ENCODE data around the gene NEDD9.

NEDD9 gene

GRCh38 chr6:11232193-11232769 is at the start of gene NEDD9:
TSS of gene NEDD9 (minus strand) at chr6:11232668. CDS start at chr6:11232515, 153 bp downstream.
- FAIRE-seq = no peak

- FAIRE-seq = no peak
These were observed 49.8 kb upstream of the NEDD9 start for GRCh38 chr6:11282245-11282644.

- FAIRE-seq = no peak
These were observed 47.9 kb upstream of the NEDD9 start for GRCh38 chr6:11280394-11280793.

- no peak for FAIRE-seq
These were observed 46.8 kb upstream of the NEDD9 start for GRCh38 chr6:11279284-11279689.

GRCh38 chr6:11278207-11278559 is 45.7 kb upstream of the NEDD9 start:
- FAIRE-seq = no peak

GRCh38 chr6:11277275-11278206 is 45.1 kb upstream of the NEDD9 start:
- no peak for FAIRE-seq

GRCh38 chr6:11276911-11277274 is 44.4 kb upstream of the NEDD9 start:
- FAIRE-seq = no peak

GRCh38 chr6:11276228-11276627 is 43.8 kb upstream of the NEDD9 start:
- FAIRE-seq = no peak

- no peak for FAIRE-seq
These were observed 43.1 kb upstream of the NEDD9 start for GRCh38 chr6:11275598-11275997.

GRCh38 chr6:11273406-11274065 is 41.1 kb upstream of the NEDD9 start:
- FAIRE-seq = no peak

GRCh38 chr6:11272491-11273192 is 40.2 kb upstream of the NEDD9 start:
- FAIRE-seq = no peak

GRCh38 chr6:11271228-11272020 is 39.0 kb upstream of the NEDD9 start:
- FAIRE-seq = no peak

GRCh38 chr6:11270030-11271027 is 37.9 kb upstream of the NEDD9 start:
- peak; percentile 28 for FAIRE-seq

- FAIRE-seq = no peak
These were observed 36.5 kb upstream of the NEDD9 start for GRCh38 chr6:11268978-11269377.

GRCh38 chr6:11266926-11267325 is 34.5 kb upstream of the NEDD9 start:
- FAIRE-seq = no peak

- no peak for FAIRE-seq
These were observed 33.5 kb upstream of the NEDD9 start for GRCh38 chr6:11265932-11266331.

GRCh38 chr6:11264100-11264499 is 31.6 kb upstream of the NEDD9 start:
- FAIRE-seq = no peak

GRCh38 chr6:11263291-11263775 is 30.9 kb upstream of the NEDD9 start:
- no peak for FAIRE-seq

- no peak for FAIRE-seq
These were observed 29.8 kb upstream of the NEDD9 start for GRCh38 chr6:11262242-11262641.

- FAIRE-seq = no peak
These were observed 28.0 kb upstream of the NEDD9 start for GRCh38 chr6:11260249-11261038.
